ENCODE results near the gene PEX12. TPM values are rescaled to one million over a fixed set of nuclear protein-coding genes. Genes with fewer than 3 reads are reported as not detected.

The PEX12 gene
- total RNA-seq, 4 donors from 2014 or later: 4.0 to 9.3 (median 5.7) TPM

DNA sequence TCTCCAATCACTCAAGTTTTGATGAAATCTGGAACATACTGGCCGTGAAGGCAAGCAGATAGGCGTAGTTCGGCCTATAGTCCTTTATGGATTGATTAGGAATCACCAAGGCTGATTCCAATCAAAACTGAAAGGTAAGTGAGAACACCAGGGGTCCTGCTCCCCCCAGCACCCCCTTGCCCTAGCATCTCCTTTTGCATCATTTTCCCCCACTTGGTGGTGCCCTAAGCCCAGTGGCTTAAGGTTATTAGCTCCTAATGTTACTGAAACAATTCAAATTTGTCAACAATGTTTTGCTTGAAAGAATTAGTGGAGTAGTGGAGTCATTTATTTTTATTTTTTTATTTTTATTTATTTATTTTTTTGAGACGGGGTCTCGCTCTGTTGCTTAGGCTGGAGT lies 22.7 kb downstream of the PEX12 start:
- H3K4me3 ChIP-seq: no peak overlapping the region
- no peak for DNase-seq (ENCODE audit: low spot score in 2 of 2)
- no peak overlapping the region for H3K27ac ChIP-seq
- TF ChIP-seq, protein P1, sequence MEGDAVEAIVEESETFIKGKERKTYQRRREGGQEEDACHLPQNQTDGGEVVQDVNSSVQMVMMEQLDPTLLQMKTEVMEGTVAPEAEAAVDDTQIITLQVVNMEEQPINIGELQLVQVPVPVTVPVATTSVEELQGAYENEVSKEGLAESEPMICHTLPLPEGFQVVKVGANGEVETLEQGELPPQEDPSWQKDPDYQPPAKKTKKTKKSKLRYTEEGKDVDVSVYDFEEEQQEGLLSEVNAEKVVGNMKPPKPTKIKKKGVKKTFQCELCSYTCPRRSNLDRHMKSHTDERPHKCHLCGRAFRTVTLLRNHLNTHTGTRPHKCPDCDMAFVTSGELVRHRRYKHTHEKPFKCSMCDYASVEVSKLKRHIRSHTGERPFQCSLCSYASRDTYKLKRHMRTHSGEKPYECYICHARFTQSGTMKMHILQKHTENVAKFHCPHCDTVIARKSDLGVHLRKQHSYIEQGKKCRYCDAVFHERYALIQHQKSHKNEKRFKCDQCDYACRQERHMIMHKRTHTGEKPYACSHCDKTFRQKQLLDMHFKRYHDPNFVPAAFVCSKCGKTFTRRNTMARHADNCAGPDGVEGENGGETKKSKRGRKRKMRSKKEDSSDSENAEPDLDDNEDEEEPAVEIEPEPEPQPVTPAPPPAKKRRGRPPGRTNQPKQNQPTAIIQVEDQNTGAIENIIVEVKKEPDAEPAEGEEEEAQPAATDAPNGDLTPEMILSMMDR (IDR thresholded peaks at IDR 0.05): no peak
- TF ChIP-seq POLR2AphosphoS5 (IDR thresholded peaks at IDR 0.05) (no peak), POLR2A (IDR thresholded peaks at IDR 0.05) (no peak), EP300 (IDR thresholded peaks at IDR 0.05) (no peak)
- H3K4me1 ChIP-seq: no peaks in the 10 kb centered on the region
- no peaks in the 10 kb centered on the region for H3K36me3 ChIP-seq
- H3K27me3 ChIP-seq: peaks cover 20% of the 10 kb centered on the region
- WGBS: 89% methylated on average over 5 of the region's 5 CpGs
- no peaks in the 10 kb centered on the region for H3K9me3 ChIP-seq

DNA sequence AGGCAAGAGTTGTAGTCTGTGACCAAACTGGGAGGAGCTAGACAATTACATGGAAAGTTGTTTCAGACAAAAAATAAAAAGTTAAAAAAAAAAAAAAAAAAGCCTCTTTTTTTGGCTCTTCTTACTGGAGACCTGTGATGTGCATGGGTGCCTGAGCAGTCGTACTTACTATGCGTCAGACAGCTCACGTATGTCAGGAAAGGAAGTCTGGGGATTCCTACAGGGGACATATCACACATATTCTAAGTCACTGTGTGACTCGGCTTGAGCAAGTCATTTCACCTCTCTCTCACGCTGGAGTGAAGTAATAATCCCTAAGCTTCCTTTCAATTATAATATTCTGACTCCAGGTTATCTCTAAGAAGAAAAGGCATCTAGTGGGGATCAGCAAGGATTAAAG lies 23.7 kb downstream of the PEX12 start:
- no peak for TF ChIP-seq EP300 (IDR thresholded peaks at IDR 0.05)
- TF ChIP-seq POLR2AphosphoS5 (IDR thresholded peaks at IDR 0.05): no peak
- TF ChIP-seq POLR2A (IDR thresholded peaks at IDR 0.05): no peak
- TF ChIP-seq, protein P1 (IDR thresholded peaks at IDR 0.05): no peak
- 76% methylated on average over 5 of the region's 5 CpGs for WGBS
- H3K27me3 ChIP-seq: peaks cover 23% of the 10 kb centered on the region
- no peaks in the 10 kb centered on the region for H3K4me1 ChIP-seq
- no peaks in the 10 kb centered on the region for H3K36me3 ChIP-seq
- no peaks in the 10 kb centered on the region for H3K9me3 ChIP-seq
- H3K27ac ChIP-seq: no peak overlapping the region
- H3K4me3 ChIP-seq: no peak overlapping the region
- no peak for DNase-seq (ENCODE audit: low spot score in 2 of 2)

DNA sequence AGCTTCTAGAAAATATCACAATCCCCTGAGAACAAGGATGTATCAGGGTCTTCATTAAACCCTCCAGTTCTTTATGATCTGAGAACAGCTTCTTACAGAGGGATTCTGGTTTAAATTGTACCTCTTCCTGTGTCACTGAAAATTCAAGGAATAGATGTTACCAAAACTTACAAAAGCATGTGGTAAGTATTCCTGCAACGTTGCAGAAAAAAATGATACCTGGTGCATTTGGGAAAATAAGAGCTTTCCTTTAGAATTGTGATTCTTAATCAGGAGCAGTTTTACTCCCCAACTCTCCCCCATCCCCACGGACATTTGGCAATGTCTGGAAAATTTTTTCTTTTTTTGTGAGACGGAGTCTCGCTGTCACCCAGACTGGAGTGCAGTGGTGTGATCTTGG lies 25.1 kb downstream of the PEX12 start:
- peaks cover 27% of the 10 kb centered on the region for H3K27me3 ChIP-seq
- no peaks in the 10 kb centered on the region for H3K9me3 ChIP-seq
- WGBS: 75% methylated on average over 4 of the region's 4 CpGs
- no peak overlapping the region for H3K4me3 ChIP-seq
- no peak for DNase-seq (ENCODE audit: low spot score in 2 of 2)
- TF ChIP-seq POLR2A (IDR thresholded peaks at IDR 0.05) (no peak), EP300 (IDR thresholded peaks at IDR 0.05) (no peak), POLR2AphosphoS5 (IDR thresholded peaks at IDR 0.05) (no peak)
- TF ChIP-seq, protein P1 (IDR thresholded peaks at IDR 0.05): no peak
- H3K4me1 ChIP-seq: no peaks in the 10 kb centered on the region
- H3K36me3 ChIP-seq: no peaks in the 10 kb centered on the region
- no peak overlapping the region for H3K27ac ChIP-seq

DNA sequence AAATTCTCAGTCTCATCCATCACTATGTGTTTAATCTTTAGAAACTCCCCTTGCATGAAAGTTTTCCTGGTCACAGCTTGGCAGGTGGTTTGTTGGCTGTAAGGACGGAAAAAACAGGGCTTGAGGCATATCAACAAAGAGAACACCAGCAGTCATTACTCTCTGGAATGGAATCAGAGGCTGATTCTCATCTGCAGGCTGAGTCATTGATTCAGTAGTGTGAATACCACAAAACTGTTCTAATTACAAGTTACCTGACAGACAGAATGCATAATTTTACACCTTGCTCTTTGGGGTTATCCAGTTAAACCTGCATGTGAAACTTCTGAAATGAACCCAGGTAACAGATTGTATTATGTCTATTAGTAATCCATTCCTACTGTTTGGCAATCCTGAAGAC lies 29.4 kb downstream of the PEX12 start:
- no peak overlapping the region for H3K4me3 ChIP-seq
- peaks cover 27% of the 10 kb centered on the region for H3K27me3 ChIP-seq
- no peak for DNase-seq (ENCODE audit: low spot score in 2 of 2)
- 36% methylated on average over 1 of the region's 1 CpG for WGBS
- TF ChIP-seq, protein P1 (IDR thresholded peaks at IDR 0.05): no peak
- TF ChIP-seq POLR2AphosphoS5 (IDR thresholded peaks at IDR 0.05) (no peak), EP300 (IDR thresholded peaks at IDR 0.05) (no peak), POLR2A (IDR thresholded peaks at IDR 0.05) (no peak)
- no peaks in the 10 kb centered on the region for H3K4me1 ChIP-seq
- no peak overlapping the region for H3K27ac ChIP-seq
- no peaks in the 10 kb centered on the region for H3K9me3 ChIP-seq
- no peaks in the 10 kb centered on the region for H3K36me3 ChIP-seq

DNA sequence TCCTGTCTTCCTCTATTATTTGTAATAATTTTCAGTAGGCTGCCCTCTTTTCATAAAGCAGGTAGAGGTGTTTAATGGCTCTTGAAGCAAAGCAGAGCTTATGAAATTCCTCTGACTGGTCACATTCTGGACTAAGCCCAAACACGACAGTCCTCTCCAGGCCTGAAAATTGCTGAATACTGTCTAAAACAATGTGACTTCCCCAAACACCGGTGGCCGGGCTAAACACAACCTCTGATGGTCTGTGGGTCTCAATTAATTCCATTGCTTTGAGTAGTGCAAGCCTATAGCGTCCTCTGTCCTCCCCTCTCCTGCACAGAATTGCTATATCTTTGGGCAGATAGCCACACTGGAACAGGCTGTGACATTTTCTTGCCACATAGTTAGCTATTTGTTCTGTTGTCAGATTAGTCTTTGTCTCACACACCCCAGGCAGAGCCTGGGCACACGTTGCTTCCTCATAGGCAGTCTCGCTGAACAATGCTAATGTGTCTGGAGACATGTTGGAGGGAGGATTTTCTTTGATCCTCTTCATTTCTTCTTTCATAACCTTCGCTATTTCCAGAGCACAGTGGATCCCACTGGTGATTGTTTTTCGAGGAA lies 30.1 kb downstream of the PEX12 start:
- no peak overlapping the region for H3K27ac ChIP-seq
- no peaks in the 10 kb centered on the region for H3K36me3 ChIP-seq
- no peaks in the 10 kb centered on the region for H3K9me3 ChIP-seq
- peaks cover 20% of the 10 kb centered on the region for H3K27me3 ChIP-seq
- no peak overlapping the region for H3K4me3 ChIP-seq
- H3K4me1 ChIP-seq: no peaks in the 10 kb centered on the region
- no peak for DNase-seq (ENCODE audit: low spot score in 2 of 2)
- TF ChIP-seq POLR2AphosphoS5 (IDR thresholded peaks at IDR 0.05) (no peak), EP300 (IDR thresholded peaks at IDR 0.05) (no peak), POLR2A (IDR thresholded peaks at IDR 0.05) (no peak)
- TF ChIP-seq, protein P1 (IDR thresholded peaks at IDR 0.05): no peak
- WGBS: 66% methylated on average over 8 of the region's 8 CpGs
